ENCODE data around the gene ACTN2. TPM values are rescaled to one million over a fixed set of nuclear protein-coding genes. Genes with fewer than 3 reads are reported as not detected.

Gene ACTN2
- total RNA-seq, 1 donor from 2014 or later: 0.52 TPM

GRCh38 chr1:236645016-236645680, 41.2 kb upstream of the ACTN2 start:
- no peaks in the 10 kb centered on the region for H3K4me1 ChIP-seq
- no peaks in the 10 kb centered on the region for H3K27me3 Mint-ChIP-seq (ENCODE audit: insufficient read depth, low read depth)
- no peak overlapping the region for H3K4me3 Mint-ChIP-seq
- no peak overlapping the region for H3K4me3 ChIP-seq
- H3K4me1 Mint-ChIP-seq: no peaks in the 10 kb centered on the region
- H3K27me3 ChIP-seq: no peaks in the 10 kb centered on the region
- H3F3A ChIP-seq (ENCODE audit: low read depth): no peaks in the 10 kb centered on the region
- no peaks in the 10 kb centered on the region for H3K9me3 ChIP-seq (ENCODE audit: low read depth)
- no peak overlapping the region for H3K27ac ChIP-seq
- H3K9me3 Mint-ChIP-seq: no peaks in the 10 kb centered on the region
- no peak overlapping the region for H3K27ac Mint-ChIP-seq
- DNase-seq (ENCODE audit: low spot score): no peak
- no peaks in the 10 kb centered on the region for H3K79me2 ChIP-seq (ENCODE audit: low read depth)
- H3K9ac ChIP-seq: no peak overlapping the region
- H2AFZ ChIP-seq (replicated peaks): no peak overlapping the region
- no peaks in the 10 kb centered on the region for H3K36me3 ChIP-seq
- no peaks in the 10 kb centered on the region for H3K36me3 Mint-ChIP-seq
- H3K4me2 ChIP-seq: no peak overlapping the region
- TF ChIP-seq EZH2 (IDR thresholded peaks at IDR 0.05) (no peak), EZH2phosphoT487 (IDR thresholded peaks at IDR 0.05) (no peak), CTCF (IDR thresholded peaks at IDR 0.05) (no peak)
- H4K20me1 ChIP-seq (ENCODE audit: low read depth): no peaks in the 10 kb centered on the region

GRCh38 chr1:236654511-236654910, 31.8 kb upstream of the ACTN2 start:
- TF ChIP-seq EZH2 (IDR thresholded peaks at IDR 0.05) (no peak), EZH2phosphoT487 (IDR thresholded peaks at IDR 0.05) (no peak), CTCF (IDR thresholded peaks at IDR 0.05) (no peak)
- no peak overlapping the region for H3K27ac Mint-ChIP-seq
- Histone ChIP-seq H3K9me3 (ENCODE audit: low read depth) (no peaks in the 10 kb centered on the region), H3K27me3 (no peaks in the 10 kb centered on the region), H4K20me1 (ENCODE audit: low read depth) (no peaks in the 10 kb centered on the region), H3K27ac (no peak overlapping the region), H2AFZ (replicated peaks) (no peak overlapping the region), H3F3A (ENCODE audit: low read depth) (no peaks in the 10 kb centered on the region), H3K4me1 (no peaks in the 10 kb centered on the region), H3K36me3 (no peaks in the 10 kb centered on the region), H3K4me2 (no peak overlapping the region), H3K4me3 (no peak overlapping the region), H3K9ac (no peak overlapping the region), H3K79me2 (ENCODE audit: low read depth) (no peaks in the 10 kb centered on the region)
- no peaks in the 10 kb centered on the region for H3K9me3 Mint-ChIP-seq
- no peaks in the 10 kb centered on the region for H3K27me3 Mint-ChIP-seq (ENCODE audit: insufficient read depth, low read depth)
- H3K36me3 Mint-ChIP-seq: no peaks in the 10 kb centered on the region
- no peaks in the 10 kb centered on the region for H3K4me1 Mint-ChIP-seq
- no peak for DNase-seq (ENCODE audit: low spot score)
- H3K4me3 Mint-ChIP-seq: no peak overlapping the region

GRCh38 chr1:236654957-236655356, 31.3 kb upstream of the ACTN2 start:
- Histone ChIP-seq H3K4me3 (no peak overlapping the region), H3K4me1 (no peaks in the 10 kb centered on the region), H2AFZ (replicated peaks) (no peak overlapping the region), H3K27me3 (no peaks in the 10 kb centered on the region), H3K36me3 (no peaks in the 10 kb centered on the region), H3K9ac (no peak overlapping the region), H3K9me3 (ENCODE audit: low read depth) (no peaks in the 10 kb centered on the region), H3F3A (ENCODE audit: low read depth) (no peaks in the 10 kb centered on the region), H4K20me1 (ENCODE audit: low read depth) (no peaks in the 10 kb centered on the region), H3K4me2 (no peak overlapping the region), H3K79me2 (ENCODE audit: low read depth) (no peaks in the 10 kb centered on the region), H3K27ac (no peak overlapping the region)
- Mint-ChIP-seq H3K9me3 (no peaks in the 10 kb centered on the region), H3K36me3 (no peaks in the 10 kb centered on the region), H3K4me3 (no peak overlapping the region), H3K4me1 (no peaks in the 10 kb centered on the region), H3K27ac (no peak overlapping the region), H3K27me3 (ENCODE audit: insufficient read depth, low read depth) (no peaks in the 10 kb centered on the region)
- TF ChIP-seq EZH2 (IDR thresholded peaks at IDR 0.05) (no peak), CTCF (IDR thresholded peaks at IDR 0.05) (no peak), EZH2phosphoT487 (IDR thresholded peaks at IDR 0.05) (no peak)
- DNase-seq (ENCODE audit: low spot score): peak; percentile 3

Measured in neural progenitor cell (in vitro differentiated cells).